NAMALWA (cell line): ENCODE results near the gene FAR1.

ENCODE experiments used
- DNase-seq: peaks from one replicate; pipeline ENCODE4 v3.0.0-alpha.2; 2015; ENCODE audit warnings: low spot score

Gene FAR1

GRCh38 chr11:13669544-13670488 is 1.3 kb downstream of the FAR1 start:
- DNase-seq: no peak

- no peak for DNase-seq
Observed at GRCh38 chr11:13672576-13673210, 4.2 kb downstream of the FAR1 start.

- DNase-seq: no peak
Observed at GRCh38 chr11:13674799-13675509, 6.5 kb downstream of the FAR1 start.

GRCh38 chr11:13676576-13676975 is 8.1 kb downstream of the FAR1 start:
- DNase-seq: no peak

- DNase-seq: no peak
Observed at GRCh38 chr11:13679768-13680167, 11.3 kb downstream of the FAR1 start.

- DNase-seq: no peak
Observed at GRCh38 chr11:13680501-13681264, 12.2 kb downstream of the FAR1 start.

GRCh38 chr11:13681446-13681845 is 13.0 kb downstream of the FAR1 start:
- DNase-seq: no peak

GRCh38 chr11:13682212-13682611 is 13.7 kb downstream of the FAR1 start:
- no peak for DNase-seq

GRCh38 chr11:13685461-13686108 is 17.1 kb downstream of the FAR1 start:
- DNase-seq: no peak

GRCh38 chr11:13686776-13687175 is 18.3 kb downstream of the FAR1 start:
- DNase-seq: no peak

- DNase-seq: no peak
Observed at GRCh38 chr11:13687271-13687670, 18.8 kb downstream of the FAR1 start.

- no peak for DNase-seq
Observed at GRCh38 chr11:13691286-13691899, 22.9 kb downstream of the FAR1 start.

GRCh38 chr11:13692172-13692571 is 23.7 kb downstream of the FAR1 start:
- DNase-seq: no peak

- no peak for DNase-seq
Observed at GRCh38 chr11:13694115-13694514, 25.6 kb downstream of the FAR1 start.

GRCh38 chr11:13695886-13696285 is 27.4 kb downstream of the FAR1 start:
- DNase-seq: no peak

GRCh38 chr11:13697710-13698109 is 29.2 kb downstream of the FAR1 start:
- no peak for DNase-seq

- DNase-seq: no peak
Observed at GRCh38 chr11:13698132-13698531, 29.7 kb downstream of the FAR1 start.

- DNase-seq: no peak
Observed at GRCh38 chr11:13699041-13699440, 30.6 kb downstream of the FAR1 start.

- DNase-seq: no peak
Observed at GRCh38 chr11:13699870-13700269, 31.4 kb downstream of the FAR1 start.

GRCh38 chr11:13701506-13701905 is 33.0 kb downstream of the FAR1 start:
- DNase-seq: no peak

GRCh38 chr11:13702071-13702470 is 33.6 kb downstream of the FAR1 start:
- DNase-seq: no peak
